ENCODE data around the gene FAM177B. TPM values are rescaled to one million over a fixed set of nuclear protein-coding genes. Genes with fewer than 3 reads are reported as not detected.

Gene FAM177B
- total and polyA plus RNA-seq, 2 donors from 2014 or later: 1.1 TPM; not detected in 1

GRCh38 chr1:222769971-222770620 lies 33.1 kb downstream of the FAM177B start:
- Histone ChIP-seq H3K9me3 (ENCODE audit: control insufficient read depth in 2 of 3, insufficient read depth in 1 of 3, low read length in 3 of 3) (peaks cover 0 to 14% (median 0%) of the 10 kb centered on the region in 3 donors), H3K27me3 (ENCODE audit: control insufficient read depth, insufficient read depth, low read length) (no peaks in the 10 kb centered on the region), H3K27ac (ENCODE audit: low read depth in 2 of 2, low read length in 2 of 2) (no peak overlapping the region), H3K4me3 (ENCODE audit: low read length in 3 of 3) (no peak overlapping the region), H3K36me3 (ENCODE audit: control insufficient read depth in 2 of 3, insufficient read depth in 3 of 3, low read length in 3 of 3) (no peaks in the 10 kb centered on the region), H3K4me1 (ENCODE audit: control insufficient read depth in 2 of 3, insufficient read depth in 2 of 3, low read depth in 1 of 3, low read length in 3 of 3) (no peaks in the 10 kb centered on the region), H3K9ac (ENCODE audit: low read length in 3 of 3) (no peak overlapping the region)
- FAIRE-seq (no peak), DNase-seq (no peak)
- intact Hi-C loops (cut with DNase I): no loop called here
- no peak for TF ChIP-seq CTCF (IDR thresholded peaks at IDR 0.05; ENCODE audit: borderline replicate concordance, extremely low read depth, insufficient read depth)

- intact Hi-C loops (cut with DNase I): no loop called here
- DNase-seq (no peak), FAIRE-seq (no peak)
- Histone ChIP-seq H3K9me3 (ENCODE audit: control insufficient read depth in 2 of 3, insufficient read depth in 1 of 3, low read length in 3 of 3) (peaks cover 0 to 14% (median 0%) of the 10 kb centered on the region in 3 donors), H3K36me3 (ENCODE audit: control insufficient read depth in 2 of 3, insufficient read depth in 3 of 3, low read length in 3 of 3) (no peaks in the 10 kb centered on the region), H3K4me3 (ENCODE audit: low read length in 3 of 3) (no peak overlapping the region), H3K9ac (ENCODE audit: low read length in 3 of 3) (no peak overlapping the region), H3K27ac (ENCODE audit: low read depth in 2 of 2, low read length in 2 of 2) (no peak overlapping the region), H3K4me1 (ENCODE audit: control insufficient read depth in 2 of 3, insufficient read depth in 2 of 3, low read depth in 1 of 3, low read length in 3 of 3) (no peaks in the 10 kb centered on the region), H3K27me3 (ENCODE audit: control insufficient read depth, insufficient read depth, low read length) (no peaks in the 10 kb centered on the region)
- no peak for TF ChIP-seq CTCF (IDR thresholded peaks at IDR 0.05; ENCODE audit: borderline replicate concordance, extremely low read depth, insufficient read depth)
These were observed 36.0 kb downstream of the FAM177B start for GRCh38 chr1:222772996-222773379.

GRCh38 chr1:222777463-222777862 lies 40.5 kb downstream of the FAM177B start:
- FAIRE-seq: no peak
- Histone ChIP-seq H3K36me3 (ENCODE audit: control insufficient read depth in 2 of 3, insufficient read depth in 3 of 3, low read length in 3 of 3) (no peaks in the 10 kb centered on the region), H3K27me3 (ENCODE audit: control insufficient read depth, insufficient read depth, low read length) (no peaks in the 10 kb centered on the region), H3K9ac (ENCODE audit: low read length in 3 of 3) (no peak overlapping the region), H3K4me3 (ENCODE audit: low read length in 3 of 3) (no peak overlapping the region), H3K4me1 (ENCODE audit: control insufficient read depth in 2 of 3, insufficient read depth in 2 of 3, low read depth in 1 of 3, low read length in 3 of 3) (no peaks in the 10 kb centered on the region), H3K27ac (ENCODE audit: low read depth in 2 of 2, low read length in 2 of 2) (no peak overlapping the region), H3K9me3 (ENCODE audit: control insufficient read depth in 2 of 3, insufficient read depth in 1 of 3, low read length in 3 of 3) (no peaks in the 10 kb centered on the region)
- intact Hi-C loops (cut with DNase I): no loop called here
- no peak for TF ChIP-seq CTCF (IDR thresholded peaks at IDR 0.05; ENCODE audit: borderline replicate concordance, extremely low read depth, insufficient read depth)
- no peak for DNase-seq

- Histone ChIP-seq H3K9ac (ENCODE audit: low read length in 3 of 3) (no peak overlapping the region), H3K9me3 (ENCODE audit: control insufficient read depth in 2 of 3, insufficient read depth in 1 of 3, low read length in 3 of 3) (no peaks in the 10 kb centered on the region), H3K36me3 (ENCODE audit: control insufficient read depth in 2 of 3, insufficient read depth in 3 of 3, low read length in 3 of 3) (no peaks in the 10 kb centered on the region), H3K27ac (ENCODE audit: low read depth in 2 of 2, low read length in 2 of 2) (no peak overlapping the region), H3K4me1 (ENCODE audit: control insufficient read depth in 2 of 3, insufficient read depth in 2 of 3, low read depth in 1 of 3, low read length in 3 of 3) (no peaks in the 10 kb centered on the region), H3K27me3 (ENCODE audit: control insufficient read depth, insufficient read depth, low read length) (no peaks in the 10 kb centered on the region), H3K4me3 (ENCODE audit: low read length in 3 of 3) (no peak overlapping the region)
- FAIRE-seq: no peak
- DNase-seq: no peak
- no peak for TF ChIP-seq CTCF (IDR thresholded peaks at IDR 0.05; ENCODE audit: borderline replicate concordance, extremely low read depth, insufficient read depth)
- intact Hi-C loops (cut with DNase I): no loop called here
These were observed 41.0 kb downstream of the FAM177B start for GRCh38 chr1:222777977-222778376.
